SK-N-SH treated with all-trans-retinoic acid at 6 μM for 48 hours (cell line): ENCODE data around the gene DIP2C.
A peak's percentile ranks its signal among the peaks of the same experiment; 100 is the strongest.

Experiments
- ATAC-seq: fragments of 200-7000 bp; cut with Tn5 transposase; 3 replicates; pipeline ENCODE4 v1.9.1; 2020; ENCODE audit warnings: mild to moderate bottlenecking, moderate library complexity
- ARNTL ChIP-seq: fragments of 450-650 bp; formaldehyde crosslinking; IDR thresholded peaks from 2 replicates; pipeline ENCODE4 v1.5.0; 2020; ENCODE audit warnings: low read depth, mild to moderate bottlenecking, moderate library complexity, borderline replicate concordance
- BACH2 ChIP-seq: fragments of 250-450 bp; sonication (Bioruptor Pico); IDR thresholded peaks from 2 replicates; pipeline ENCODE4 v1.9.0; 2021; ENCODE audit warnings: mild to moderate bottlenecking, borderline replicate concordance
- CSDC2 ChIP-seq: fragments of 250-450 bp; sonication (Bioruptor Pico); IDR thresholded peaks from 2 replicates; pipeline ENCODE4 v1.5.0; 2020; ENCODE audit warnings: mild to moderate bottlenecking, moderate library complexity
- CSRNP3 ChIP-seq: fragments of 250-450 bp; sonication (Bioruptor Pico); IDR thresholded peaks from 2 replicates; pipeline ENCODE4 v1.5.1; 2021; ENCODE audit warnings: mild to moderate bottlenecking, moderate library complexity
- ESRRG ChIP-seq: fragments of 250-450 bp; sonication (Bioruptor Pico); IDR thresholded peaks from 2 replicates; pipeline ENCODE4 v1.6.1; 2021; ENCODE audit warnings: mild to moderate bottlenecking
- OSR1 ChIP-seq: fragments of 250-450 bp; sonication (Bioruptor Pico); IDR thresholded peaks from 2 replicates; pipeline ENCODE4 v1.8.0; 2022; ENCODE audit warnings: moderate library complexity, mild to moderate bottlenecking, inconsistent platforms
- PPARA ChIP-seq: fragments of 250-450 bp; sonication (Bioruptor Pico); IDR thresholded peaks from 2 replicates; pipeline ENCODE4 v1.5.0; 2020; ENCODE audit warnings: mild to moderate bottlenecking, borderline replicate concordance
- RARB ChIP-seq: fragments of 250-450 bp; sonication (Bioruptor Pico); IDR thresholded peaks from 2 replicates; pipeline ENCODE4 v1.8.0; 2021; ENCODE audit warnings: mild to moderate bottlenecking, moderate library complexity
- SNAI2 ChIP-seq: fragments of 250-450 bp; sonication (Bioruptor Pico); IDR thresholded peaks from 2 replicates; pipeline ENCODE4 v1.5.0; 2020; ENCODE audit warnings: mild to moderate bottlenecking, moderate library complexity
- TCF4 ChIP-seq: fragments of 250-450 bp; sonication (Bioruptor Pico); IDR thresholded peaks from 2 replicates; pipeline ENCODE4 v1.8.0; 2021; ENCODE audit warnings: mild to moderate bottlenecking, moderate library complexity, borderline replicate concordance
- TOX ChIP-seq: fragments of 250-450 bp; sonication (Bioruptor Pico); IDR thresholded peaks from 2 replicates; pipeline ENCODE4 v1.8.0; 2021; ENCODE audit warnings: mild to moderate bottlenecking, moderate library complexity, borderline replicate concordance
- TSHZ2 ChIP-seq: fragments of 250-450 bp; sonication (Bioruptor Pico); IDR thresholded peaks from 2 replicates; pipeline ENCODE4 v1.5.0; 2020; ENCODE audit warnings: mild to moderate bottlenecking, moderate library complexity
- ZC3H10 ChIP-seq: fragments of 250-450 bp; sonication (Bioruptor Pico); IDR thresholded peaks from 2 replicates; pipeline ENCODE4 v1.5.1; 2021; ENCODE audit warnings: mild to moderate bottlenecking, moderate library complexity
- ZFP3 ChIP-seq: fragments of 250-450 bp; sonication (Bioruptor Pico); IDR thresholded peaks from 2 replicates; pipeline ENCODE4 v1.5.0; 2020; ENCODE audit warnings: mild to moderate bottlenecking, moderate library complexity
- ZNF565 ChIP-seq: fragments of 450-650 bp; formaldehyde crosslinking; conservative IDR thresholded peaks from 2 replicates; pipeline ENCODE4 v1.5.0; 2020; ENCODE audit warnings: low read depth, mild to moderate bottlenecking, moderate library complexity
- ZNF70 ChIP-seq: fragments of 450-650 bp; formaldehyde crosslinking; IDR thresholded peaks from 2 replicates; pipeline ENCODE4 v1.5.0; 2020; ENCODE audit warnings: mild to moderate bottlenecking, moderate library complexity
- ZNF8 ChIP-seq: fragments of 450-650 bp; formaldehyde crosslinking; IDR thresholded peaks from 2 replicates; pipeline ENCODE4 v1.5.0; 2020; ENCODE audit warnings: mild to moderate bottlenecking, moderate library complexity
- TF ChIP-seq, protein P1 (sequence below): fragments of 250-450 bp; sonication (Bioruptor Pico); IDR thresholded peaks from 2 replicates; pipeline ENCODE4 v1.8.0; 2020; ENCODE audit warnings: mild to moderate bottlenecking, moderate library complexity, borderline replicate concordance
- TF ChIP-seq, protein P2 (sequence below): fragments of 250-450 bp; sonication (Bioruptor Pico); IDR thresholded peaks from 2 replicates; pipeline ENCODE4 v1.8.0; 2021; ENCODE audit warnings: low read depth, mild to moderate bottlenecking, moderate library complexity, borderline replicate concordance
- TF ChIP-seq, protein P3 (sequence below): fragments of 250-450 bp; sonication (Bioruptor Pico); IDR thresholded peaks from 2 replicates; pipeline ENCODE4 v1.5.1; 2020; ENCODE audit warnings: low read depth, mild to moderate bottlenecking, moderate library complexity

Gene DIP2C

DNA sequence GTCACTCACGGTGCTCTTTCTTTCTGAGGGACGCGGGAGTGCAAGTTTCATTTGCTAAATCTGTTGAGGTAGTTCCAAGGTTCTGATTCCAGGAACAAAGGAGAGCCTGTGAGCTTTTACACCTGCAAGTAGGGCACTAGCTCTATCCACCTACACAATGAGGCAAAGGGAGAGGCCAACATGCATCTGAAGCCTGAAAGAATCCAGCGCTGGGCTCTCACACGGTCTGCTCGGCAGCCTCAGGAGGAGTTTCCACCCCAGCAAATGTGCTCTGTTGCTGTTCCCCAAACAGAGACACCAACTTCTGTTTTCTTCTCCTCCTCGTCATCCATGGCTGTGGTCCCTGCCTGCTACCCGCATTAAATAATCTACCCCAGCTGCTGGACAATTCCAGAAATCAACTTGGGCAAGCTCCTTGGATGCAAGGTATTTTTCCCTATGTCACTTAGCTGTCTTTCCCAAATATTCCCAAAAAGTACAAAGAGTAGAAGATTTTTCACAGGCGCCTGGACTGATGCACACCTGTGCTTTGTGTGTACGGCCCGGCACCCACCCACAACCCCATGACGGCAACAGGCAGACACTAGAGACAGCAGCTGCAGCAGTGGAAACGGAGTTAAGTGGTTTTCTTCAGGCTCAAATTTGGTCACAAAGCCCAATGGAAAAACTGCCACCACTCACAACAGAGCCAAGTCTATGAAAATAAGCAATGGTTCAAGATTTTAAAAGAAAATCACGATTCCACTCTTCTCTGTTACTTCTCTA is 377.4 kb downstream of the DIP2C start (continued):
- TF ChIP-seq, protein P1, sequence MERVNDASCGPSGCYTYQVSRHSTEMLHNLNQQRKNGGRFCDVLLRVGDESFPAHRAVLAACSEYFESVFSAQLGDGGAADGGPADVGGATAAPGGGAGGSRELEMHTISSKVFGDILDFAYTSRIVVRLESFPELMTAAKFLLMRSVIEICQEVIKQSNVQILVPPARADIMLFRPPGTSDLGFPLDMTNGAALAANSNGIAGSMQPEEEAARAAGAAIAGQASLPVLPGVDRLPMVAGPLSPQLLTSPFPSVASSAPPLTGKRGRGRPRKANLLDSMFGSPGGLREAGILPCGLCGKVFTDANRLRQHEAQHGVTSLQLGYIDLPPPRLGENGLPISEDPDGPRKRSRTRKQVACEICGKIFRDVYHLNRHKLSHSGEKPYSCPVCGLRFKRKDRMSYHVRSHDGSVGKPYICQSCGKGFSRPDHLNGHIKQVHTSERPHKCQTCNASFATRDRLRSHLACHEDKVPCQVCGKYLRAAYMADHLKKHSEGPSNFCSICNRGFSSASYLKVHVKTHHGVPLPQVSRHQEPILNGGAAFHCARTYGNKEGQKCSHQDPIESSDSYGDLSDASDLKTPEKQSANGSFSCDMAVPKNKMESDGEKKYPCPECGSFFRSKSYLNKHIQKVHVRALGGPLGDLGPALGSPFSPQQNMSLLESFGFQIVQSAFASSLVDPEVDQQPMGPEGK (CRISPR knock-in tag) = no peak
- TF ChIP-seq TCF4 (CRISPR knock-in tag) (no peak), CSDC2 (CRISPR knock-in tag) (no peak), ZNF8 (CRISPR knock-in tag) (no peak), ZNF70 (CRISPR knock-in tag) (no peak), OSR1 (CRISPR knock-in tag) (no peak), SNAI2 (no peak), ZC3H10 (CRISPR knock-in tag) (no peak), ZNF565 (CRISPR knock-in tag) (no peak), ZFP3 (CRISPR knock-in tag) (no peak), BACH2 (CRISPR knock-in tag) (no peak)
- TF ChIP-seq, protein P2, sequence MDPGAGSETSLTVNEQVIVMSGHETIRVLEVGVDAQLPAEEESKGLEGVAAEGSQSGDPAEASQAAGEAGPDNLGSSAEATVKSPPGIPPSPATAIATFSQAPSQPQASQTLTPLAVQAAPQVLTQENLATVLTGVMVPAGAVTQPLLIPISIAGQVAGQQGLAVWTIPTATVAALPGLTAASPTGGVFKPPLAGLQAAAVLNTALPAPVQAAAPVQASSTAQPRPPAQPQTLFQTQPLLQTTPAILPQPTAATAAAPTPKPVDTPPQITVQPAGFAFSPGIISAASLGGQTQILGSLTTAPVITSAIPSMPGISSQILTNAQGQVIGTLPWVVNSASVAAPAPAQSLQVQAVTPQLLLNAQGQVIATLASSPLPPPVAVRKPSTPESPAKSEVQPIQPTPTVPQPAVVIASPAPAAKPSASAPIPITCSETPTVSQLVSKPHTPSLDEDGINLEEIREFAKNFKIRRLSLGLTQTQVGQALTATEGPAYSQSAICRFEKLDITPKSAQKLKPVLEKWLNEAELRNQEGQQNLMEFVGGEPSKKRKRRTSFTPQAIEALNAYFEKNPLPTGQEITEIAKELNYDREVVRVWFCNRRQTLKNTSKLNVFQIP = no peak
- TF ChIP-seq, all 23 proteins: peak for 0

GRCh38 chr10:310976-311639 is 378.4 kb downstream of the DIP2C start:
- ATAC-seq = peak; percentile 84
- TF ChIP-seq CSRNP3 (CRISPR knock-in tag) (no peak), TCF4 (CRISPR knock-in tag) (no peak), TOX (CRISPR knock-in tag) (no peak), CSDC2 (CRISPR knock-in tag) (no peak)
- TF ChIP-seq, protein P1 (CRISPR knock-in tag) = no peak
- TF ChIP-seq, all 23 proteins: peak for 0

- peak; percentile 22; the same call in 1 of the 3 replicates for ATAC-seq
- no peak for TF ChIP-seq ZC3H10 (CRISPR knock-in tag)
- no peak for TF ChIP-seq CSDC2 (CRISPR knock-in tag)
- no peak for TF ChIP-seq ZNF70 (CRISPR knock-in tag)
- no peak for TF ChIP-seq TSHZ2
- TF ChIP-seq BACH2 (CRISPR knock-in tag) = no peak
- no peak for TF ChIP-seq ESRRG
- no peak for TF ChIP-seq RARB (CRISPR knock-in tag)
- TF ChIP-seq PPARA (CRISPR knock-in tag) = no peak
- TF ChIP-seq, protein P3, sequence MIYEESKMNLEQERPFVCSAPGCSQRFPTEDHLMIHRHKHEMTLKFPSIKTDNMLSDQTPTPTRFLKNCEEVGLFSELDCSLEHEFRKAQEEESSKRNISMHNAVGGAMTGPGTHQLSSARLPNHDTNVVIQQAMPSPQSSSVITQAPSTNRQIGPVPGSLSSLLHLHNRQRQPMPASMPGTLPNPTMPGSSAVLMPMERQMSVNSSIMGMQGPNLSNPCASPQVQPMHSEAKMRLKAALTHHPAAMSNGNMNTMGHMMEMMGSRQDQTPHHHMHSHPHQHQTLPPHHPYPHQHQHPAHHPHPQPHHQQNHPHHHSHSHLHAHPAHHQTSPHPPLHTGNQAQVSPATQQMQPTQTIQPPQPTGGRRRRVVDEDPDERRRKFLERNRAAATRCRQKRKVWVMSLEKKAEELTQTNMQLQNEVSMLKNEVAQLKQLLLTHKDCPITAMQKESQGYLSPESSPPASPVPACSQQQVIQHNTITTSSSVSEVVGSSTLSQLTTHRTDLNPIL (CRISPR knock-in tag) = no peak
- no peak for TF ChIP-seq TOX (CRISPR knock-in tag)
- TF ChIP-seq, protein P1 (CRISPR knock-in tag) = no peak
- TF ChIP-seq ARNTL (CRISPR knock-in tag) = no peak
- TF ChIP-seq OSR1 (CRISPR knock-in tag) = no peak
These were observed 379.1 kb downstream of the DIP2C start for GRCh38 chr10:310371-310770.
